ENCODE measurements around the gene GIPC1. TPM values are rescaled to one million over a fixed set of nuclear protein-coding genes. Genes with fewer than 3 reads are reported as not detected.

The GIPC1 gene
- total RNA-seq, 4 donors from 2014 or later, result 36.4 to 95.5 (median 48.9) TPM

GRCh38 chr19:14459703-14460102 lies 36.2 kb downstream of the GIPC1 start:
- TF ChIP-seq CTCF (IDR thresholded peaks at IDR 0.05; ENCODE audit: low read depth), result no peak

- no peak for TF ChIP-seq CTCF (IDR thresholded peaks at IDR 0.05; ENCODE audit: low read depth)
Measured at GRCh38 chr19:14450876-14451275, 45.1 kb downstream of the GIPC1 start.

- no peak for TF ChIP-seq CTCF (IDR thresholded peaks at IDR 0.05; ENCODE audit: low read depth)
Measured at GRCh38 chr19:14450168-14450874, 45.6 kb downstream of the GIPC1 start.

- TF ChIP-seq CTCF (IDR thresholded peaks at IDR 0.05; ENCODE audit: low read depth), result no peak
Measured at GRCh38 chr19:14449321-14449720, 46.6 kb downstream of the GIPC1 start.

GRCh38 chr19:14446336-14447036 lies 49.4 kb downstream of the GIPC1 start:
- no peak for TF ChIP-seq CTCF (IDR thresholded peaks at IDR 0.05; ENCODE audit: low read depth)

- TF ChIP-seq CTCF (IDR thresholded peaks at IDR 0.05; ENCODE audit: low read depth), result no peak
Measured at GRCh38 chr19:14443632-14444216, 52.2 kb downstream of the GIPC1 start.

- TF ChIP-seq CTCF (IDR thresholded peaks at IDR 0.05; ENCODE audit: low read depth), result no peak
Measured at GRCh38 chr19:14442891-14443631, 52.9 kb downstream of the GIPC1 start.

All from subcutaneous adipose tissue (tissue), 4 donors.